HUDEP-2 (cell line): Measurements from ENCODE around the gene NAA40.

Source experiments
- DNase-seq, 76 experiments: peaks; one replicate each; lab custom pipeline; 2025; ENCODE audit not compliant: unreplicated experiment in 76 of 76; lab: John Stamatoyannopoulos, UW

NAA40 gene

DNA sequence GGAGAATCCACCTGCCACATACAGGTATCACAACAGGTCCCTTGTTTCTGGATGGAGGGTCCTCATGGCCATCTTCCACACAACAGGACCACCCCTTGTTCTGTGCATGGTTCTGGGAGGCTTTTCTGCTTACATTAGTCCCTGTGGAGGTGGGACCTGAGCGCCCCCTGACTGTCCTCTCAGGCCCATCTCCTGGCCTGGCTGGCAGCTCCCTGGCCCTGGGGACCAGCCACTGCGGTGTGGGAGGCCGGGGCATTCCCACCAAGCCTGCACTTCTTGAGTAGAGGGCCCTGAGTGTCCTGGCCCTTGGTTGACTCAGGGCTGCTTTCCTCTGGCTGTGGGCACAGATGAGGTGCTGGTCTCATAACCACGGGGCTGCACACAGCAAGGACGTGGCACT is 40.6 kb downstream of the NAA40 start:
- DNase-seq, result no peak

GRCh38 chr11:63985812-63986155 is 47.0 kb downstream of the NAA40 start:
- DNase-seq, result peak in 14 of 76 experiments; percentile 5 to 47 (median 18)

GRCh38 chr11:63986156-63986931 is 47.5 kb downstream of the NAA40 start, which contains the start of gene OTUB1:
Gene OTUB1 (plus strand): TSS chr11:63986438. CDS start chr11:63986457, 19 bp downstream.
- peak in 71 of 76 experiments; percentile 10 to 87 (median 71) for DNase-seq

GRCh38 chr11:63986932-63987513 is 48.2 kb downstream of the NAA40 start:
- no peak for DNase-seq

DNA sequence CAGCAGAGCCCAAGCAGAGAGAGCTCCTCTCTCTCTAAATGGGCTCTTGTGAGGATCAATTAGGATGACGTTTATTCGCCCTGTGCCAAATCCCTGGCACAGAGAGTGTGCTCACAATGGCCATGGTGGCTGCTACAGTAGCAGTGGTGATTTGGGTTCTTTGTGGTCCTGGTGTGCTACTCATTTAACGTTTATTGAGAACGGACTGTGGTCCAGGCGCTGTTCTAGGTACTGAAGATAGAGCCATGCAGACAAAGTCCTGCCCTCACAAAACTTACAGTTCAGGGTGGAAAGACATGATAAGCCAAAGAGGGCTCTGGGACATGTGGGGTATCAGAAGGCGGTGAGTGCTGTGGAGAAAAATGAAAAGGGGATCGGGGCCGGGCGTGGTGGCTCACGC is 52.8 kb downstream of the NAA40 start:
- no peak for DNase-seq

DNA sequence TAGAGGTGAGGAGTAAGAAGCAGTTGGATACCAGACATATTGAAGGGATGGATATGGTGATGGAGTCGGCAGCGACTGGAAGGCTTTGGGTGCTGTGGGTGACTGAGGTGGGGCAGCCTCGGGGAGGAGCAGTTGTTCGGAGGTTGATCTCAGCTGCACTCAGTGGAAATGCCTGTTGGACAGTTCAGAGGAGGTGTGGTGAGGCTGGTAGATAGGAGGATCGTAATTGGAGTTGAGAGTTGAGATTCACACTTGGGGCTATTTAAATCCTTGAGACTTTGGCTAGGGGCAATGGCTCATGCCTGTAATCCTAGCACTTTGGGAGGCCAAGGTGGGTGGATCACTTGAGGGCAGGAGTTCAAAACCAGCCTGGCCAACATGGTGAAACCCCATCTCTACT is 54.3 kb downstream of the NAA40 start:
- no peak for DNase-seq

DNA sequence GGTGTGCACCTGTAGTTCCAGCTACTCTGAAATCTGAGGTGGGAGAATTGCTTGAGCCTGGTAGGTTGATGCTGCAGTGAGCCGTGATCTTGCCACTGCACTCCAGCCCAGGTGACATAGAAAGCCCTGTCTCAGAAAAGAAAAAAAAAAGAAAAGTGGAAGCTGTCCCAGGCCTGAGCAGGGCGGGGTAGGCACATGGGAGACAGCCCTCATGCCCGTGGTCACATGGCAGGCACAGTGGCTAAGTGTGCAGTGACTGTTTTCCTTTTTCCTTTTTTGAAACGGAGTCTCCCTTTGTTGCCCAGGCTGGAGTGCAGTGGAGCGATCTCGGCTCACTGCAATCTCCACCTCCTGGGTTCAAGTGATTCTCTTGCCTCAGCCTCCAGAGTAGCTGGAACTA is 55.2 kb downstream of the NAA40 start:
- peak in 3 of 76 experiments; percentile 9 to 21 (median 15) for DNase-seq

DNA sequence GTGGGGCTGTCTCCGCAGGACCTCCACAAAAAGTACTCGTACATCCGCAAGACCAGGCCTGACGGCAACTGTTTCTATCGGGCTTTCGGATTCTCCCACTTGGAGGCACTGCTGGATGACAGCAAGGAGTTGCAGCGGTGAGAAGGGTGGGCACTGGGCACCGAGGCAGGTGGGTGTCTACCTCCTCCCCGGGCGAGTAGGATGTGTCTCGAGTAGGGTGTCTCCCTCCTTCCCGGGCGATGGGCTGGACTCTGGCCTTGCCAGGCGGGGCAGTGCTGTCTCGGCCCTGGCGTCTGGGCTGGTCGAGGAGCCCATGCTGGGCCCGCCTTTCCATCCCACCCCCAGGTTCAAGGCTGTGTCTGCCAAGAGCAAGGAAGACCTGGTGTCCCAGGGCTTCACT is 57.7 kb downstream of the NAA40 start:
- no peak for DNase-seq

DNA sequence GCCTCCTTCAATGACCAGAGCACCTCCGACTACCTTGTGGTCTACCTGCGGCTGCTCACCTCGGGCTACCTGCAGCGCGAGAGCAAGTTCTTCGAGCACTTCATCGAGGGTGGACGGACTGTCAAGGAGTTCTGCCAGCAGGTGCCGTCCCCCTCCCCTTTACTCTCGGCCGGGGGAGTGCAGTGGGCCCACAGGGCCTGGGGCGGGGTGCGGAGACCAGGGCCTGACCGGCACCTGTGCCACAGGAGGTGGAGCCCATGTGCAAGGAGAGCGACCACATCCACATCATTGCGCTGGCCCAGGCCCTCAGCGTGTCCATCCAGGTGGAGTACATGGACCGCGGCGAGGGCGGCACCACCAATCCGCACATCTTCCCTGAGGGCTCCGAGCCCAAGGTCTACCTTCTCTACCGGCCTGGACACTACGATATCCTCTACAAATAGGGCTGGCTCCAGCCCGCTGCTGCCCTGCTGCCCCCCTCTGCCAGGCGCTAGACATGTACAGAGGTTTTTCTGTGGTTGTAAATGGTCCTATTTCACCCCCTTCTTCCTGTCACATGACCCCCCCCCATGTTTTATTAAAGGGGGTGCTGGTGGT is 58.4 kb downstream of the NAA40 start:
- no peak for DNase-seq

GRCh38 chr11:63997801-63998337 is 59.1 kb downstream of the NAA40 start:
- DNase-seq, result no peak

GRCh38 chr11:63998558-63999348 is 60.0 kb downstream of the NAA40 start:
- no peak for DNase-seq

DNA sequence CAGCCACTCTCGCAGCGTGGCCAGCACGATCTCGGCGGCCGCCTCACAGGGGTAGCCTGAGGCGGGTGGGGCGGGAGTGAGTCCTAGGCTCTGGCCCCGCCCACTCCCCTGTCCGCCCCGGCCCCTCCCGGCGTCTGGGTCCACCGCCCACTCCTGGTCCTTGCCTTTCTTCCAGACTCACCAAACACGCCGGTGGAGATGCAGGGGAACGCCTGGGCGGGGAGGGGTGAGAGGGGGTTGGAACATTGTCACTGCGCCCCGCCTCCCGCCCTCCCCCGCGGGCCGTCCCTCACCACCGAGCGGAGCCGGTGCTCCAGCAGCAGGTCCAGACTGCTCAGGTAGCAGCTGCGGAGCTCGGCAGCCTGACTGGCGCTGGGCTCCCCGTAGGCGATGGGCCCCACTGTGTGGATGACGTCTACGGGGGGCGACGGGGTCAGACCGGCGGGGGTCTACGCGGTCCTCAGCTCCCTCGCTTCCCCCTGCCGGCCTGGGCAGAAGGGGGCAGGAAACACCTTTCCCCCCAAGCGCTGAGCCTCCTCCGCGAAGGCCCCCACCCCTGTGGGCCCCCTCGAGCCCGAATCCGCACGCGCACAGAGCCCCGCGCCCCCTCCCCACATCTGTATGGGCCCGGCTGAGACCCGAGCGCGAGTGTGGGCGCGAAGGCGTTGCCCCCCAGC is 60.7 kb downstream of the NAA40 start:
- DNase-seq, result peak in 6 of 76 experiments; percentile 14 to 32 (median 19)

- peak in 45 of 76 experiments; percentile 5 to 73 (median 33) for DNase-seq
Observed at GRCh38 chr11:64000026-64000739, 61.4 kb downstream of the NAA40 start.

DNA sequence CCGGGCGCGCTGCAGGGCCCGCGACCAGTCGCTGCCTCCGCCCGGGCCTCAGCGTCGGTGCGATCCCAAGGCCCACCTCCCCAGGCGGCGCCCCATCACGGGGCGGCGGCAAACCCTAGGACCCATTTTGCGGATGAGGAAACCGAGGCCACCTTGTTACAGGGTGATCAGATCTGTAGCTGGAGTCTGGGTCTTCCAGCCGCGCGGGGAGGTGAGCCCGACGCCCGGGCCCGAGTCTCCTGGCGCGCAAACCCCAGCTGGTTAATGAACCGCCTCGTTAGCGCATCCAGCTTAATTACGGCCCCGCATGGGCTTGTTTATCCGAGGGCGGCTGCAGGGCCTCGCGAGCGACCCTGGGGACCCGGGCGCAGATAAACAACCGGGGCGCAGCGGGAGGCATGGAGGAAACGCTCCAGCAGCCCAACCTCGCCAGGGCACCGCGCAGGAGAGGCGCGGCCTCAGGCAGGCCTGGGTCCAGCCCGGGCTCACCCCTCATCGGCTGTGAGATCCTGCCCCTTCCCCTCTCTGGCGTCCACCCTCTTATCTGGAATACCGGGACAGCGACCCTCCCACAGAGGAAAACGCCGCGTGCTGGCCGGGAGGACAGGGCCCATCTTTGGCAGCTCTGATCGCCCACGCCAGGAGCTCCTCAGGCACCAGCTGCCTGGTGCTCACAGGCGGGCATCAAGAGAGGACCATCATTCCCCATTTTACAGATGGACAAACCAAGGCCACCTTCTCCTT is 62.1 kb downstream of the NAA40 start:
- no peak for DNase-seq

DNA sequence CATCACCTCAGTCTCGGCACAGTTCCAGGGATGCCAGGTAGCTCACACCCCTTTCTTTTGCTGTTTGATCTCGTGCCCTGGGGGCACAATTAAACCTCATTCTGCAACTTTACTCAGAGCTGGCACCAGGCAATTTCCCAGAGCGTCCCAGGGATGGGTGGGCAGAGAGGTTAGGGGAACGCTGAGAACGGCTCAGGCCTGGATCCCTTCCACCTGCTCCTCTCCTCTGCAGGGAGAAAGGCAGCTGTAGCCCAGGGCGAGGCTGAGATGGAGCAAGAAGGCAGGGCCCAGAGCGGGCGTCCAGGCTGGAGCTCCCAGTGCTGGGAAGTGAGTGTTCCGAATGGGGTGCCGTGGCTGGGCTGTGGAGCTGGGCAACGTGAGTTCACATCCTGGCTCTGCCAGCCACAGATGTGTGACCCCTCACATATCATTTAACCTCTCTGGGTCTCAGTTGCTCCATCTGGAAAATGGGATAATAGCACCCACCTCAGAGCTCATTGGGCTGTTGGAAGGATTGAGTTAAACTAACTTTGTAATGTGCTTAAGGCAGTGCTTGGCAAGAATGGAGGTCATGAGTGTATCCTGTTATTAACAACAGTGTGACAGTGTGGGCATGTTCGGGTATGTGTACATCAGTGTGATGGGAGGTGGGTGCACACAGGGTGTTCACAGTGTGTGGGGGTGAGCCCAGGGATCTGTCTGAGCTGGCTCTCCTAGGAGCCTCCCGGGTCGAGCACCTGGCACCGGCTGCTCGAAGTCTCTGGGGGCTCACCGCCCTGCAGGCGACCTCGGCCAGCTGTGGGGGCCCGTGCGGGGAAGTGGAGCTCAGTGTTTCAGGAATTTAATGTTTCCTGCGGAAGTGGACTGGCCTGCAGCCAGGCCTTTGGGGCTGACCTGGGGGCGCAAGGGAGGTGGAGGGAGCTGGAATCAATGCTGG is 63.0 kb downstream of the NAA40 start:
- DNase-seq, result no peak

GRCh38 chr11:64003807-64004589 is 65.2 kb downstream of the NAA40 start:
- no peak for DNase-seq

DNA sequence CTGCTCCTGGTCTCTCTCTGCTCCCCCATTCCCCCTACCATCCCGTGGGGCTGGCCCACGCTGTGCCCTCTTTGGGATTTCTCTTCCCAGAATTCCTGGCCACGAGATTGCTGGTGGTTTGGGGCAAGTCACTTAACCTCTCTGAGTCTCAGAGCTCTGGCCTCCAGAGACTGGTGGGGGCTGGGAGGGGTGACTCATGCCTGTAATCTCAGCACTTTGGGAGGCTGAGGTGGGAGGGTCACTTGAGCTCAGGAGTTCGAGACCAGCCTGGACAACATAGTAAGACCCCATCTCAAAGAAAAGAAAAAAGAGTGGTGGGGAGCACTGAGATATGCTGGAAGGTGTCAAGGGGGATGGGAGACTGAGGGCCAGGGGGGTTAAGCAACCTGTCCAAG is 65.8 kb downstream of the NAA40 start:
- DNase-seq, result no peak
